SK-N-SH treated with all-trans-retinoic acid at 6 μM for 48 hours (cell line): ENCODE results near the gene ELFN2.
"Not testable (repeated sequence)": the region's sequence is repeated elsewhere in the genome, so short reads cannot be mapped to it uniquely, and the experiment has no call there.

Source experiments
- ATAC-seq: fragments of 200-7000 bp; cut with Tn5 transposase; 3 replicates; pipeline ENCODE4 v1.9.1; 2020; ENCODE audit warnings: mild to moderate bottlenecking, moderate library complexity
- ARNTL ChIP-seq: fragments of 450-650 bp; formaldehyde crosslinking; IDR thresholded peaks from 2 replicates; pipeline ENCODE4 v1.5.0; 2020; ENCODE audit warnings: low read depth, mild to moderate bottlenecking, moderate library complexity, borderline replicate concordance
- BACH2 ChIP-seq: fragments of 250-450 bp; sonication (Bioruptor Pico); IDR thresholded peaks from 2 replicates; pipeline ENCODE4 v1.9.0; 2021; ENCODE audit warnings: mild to moderate bottlenecking, borderline replicate concordance
- CSDC2 ChIP-seq: fragments of 250-450 bp; sonication (Bioruptor Pico); IDR thresholded peaks from 2 replicates; pipeline ENCODE4 v1.5.0; 2020; ENCODE audit warnings: mild to moderate bottlenecking, moderate library complexity
- CSRNP3 ChIP-seq: fragments of 250-450 bp; sonication (Bioruptor Pico); IDR thresholded peaks from 2 replicates; pipeline ENCODE4 v1.5.1; 2021; ENCODE audit warnings: mild to moderate bottlenecking, moderate library complexity
- ESRRG ChIP-seq: fragments of 250-450 bp; sonication (Bioruptor Pico); IDR thresholded peaks from 2 replicates; pipeline ENCODE4 v1.6.1; 2021; ENCODE audit warnings: mild to moderate bottlenecking
- GLIS3 ChIP-seq: fragments of 250-450 bp; sonication (Bioruptor Pico); IDR thresholded peaks from 2 replicates; pipeline ENCODE4 v1.5.0; 2020; ENCODE audit warnings: mild to moderate bottlenecking, moderate library complexity
- ISL1 ChIP-seq: fragments of 250-450 bp; sonication (Bioruptor Pico); IDR thresholded peaks from 2 replicates; pipeline ENCODE4 v2.1.2; 2022; ENCODE audit warnings: mild to moderate bottlenecking, moderate library complexity
- OSR1 ChIP-seq: fragments of 250-450 bp; sonication (Bioruptor Pico); IDR thresholded peaks from 2 replicates; pipeline ENCODE4 v1.8.0; 2022; ENCODE audit warnings: moderate library complexity, mild to moderate bottlenecking, inconsistent platforms
- POU6F1 ChIP-seq: fragments of 250-450 bp; sonication (Bioruptor Pico); IDR thresholded peaks from 2 replicates; pipeline ENCODE4 v1.8.0; 2021; ENCODE audit warnings: low read depth, mild to moderate bottlenecking, moderate library complexity, borderline replicate concordance
- PPARA ChIP-seq: fragments of 250-450 bp; sonication (Bioruptor Pico); IDR thresholded peaks from 2 replicates; pipeline ENCODE4 v1.5.0; 2020; ENCODE audit warnings: mild to moderate bottlenecking, borderline replicate concordance
- SNAI2 ChIP-seq: fragments of 250-450 bp; sonication (Bioruptor Pico); IDR thresholded peaks from 2 replicates; pipeline ENCODE4 v1.5.0; 2020; ENCODE audit warnings: mild to moderate bottlenecking, moderate library complexity
- TOX ChIP-seq: fragments of 250-450 bp; sonication (Bioruptor Pico); IDR thresholded peaks from 2 replicates; pipeline ENCODE4 v1.8.0; 2021; ENCODE audit warnings: mild to moderate bottlenecking, moderate library complexity, borderline replicate concordance
- TSHZ2 ChIP-seq: fragments of 250-450 bp; sonication (Bioruptor Pico); IDR thresholded peaks from 2 replicates; pipeline ENCODE4 v1.5.0; 2020; ENCODE audit warnings: mild to moderate bottlenecking, moderate library complexity
- ZC3H10 ChIP-seq: fragments of 250-450 bp; sonication (Bioruptor Pico); IDR thresholded peaks from 2 replicates; pipeline ENCODE4 v1.5.1; 2021; ENCODE audit warnings: mild to moderate bottlenecking, moderate library complexity
- ZFP3 ChIP-seq: fragments of 250-450 bp; sonication (Bioruptor Pico); IDR thresholded peaks from 2 replicates; pipeline ENCODE4 v1.5.0; 2020; ENCODE audit warnings: mild to moderate bottlenecking, moderate library complexity
- ZFP30 ChIP-seq: fragments of 450-650 bp; formaldehyde crosslinking; IDR thresholded peaks from 2 replicates; pipeline ENCODE4 v1.5.0; 2022; ENCODE audit warnings: mild to moderate bottlenecking, moderate library complexity
- ZNF565 ChIP-seq: fragments of 450-650 bp; formaldehyde crosslinking; conservative IDR thresholded peaks from 2 replicates; pipeline ENCODE4 v1.5.0; 2020; ENCODE audit warnings: low read depth, mild to moderate bottlenecking, moderate library complexity
- ZNF70 ChIP-seq: fragments of 450-650 bp; formaldehyde crosslinking; IDR thresholded peaks from 2 replicates; pipeline ENCODE4 v1.5.0; 2020; ENCODE audit warnings: mild to moderate bottlenecking, moderate library complexity
- ZNF8 ChIP-seq: fragments of 450-650 bp; formaldehyde crosslinking; IDR thresholded peaks from 2 replicates; pipeline ENCODE4 v1.5.0; 2020; ENCODE audit warnings: mild to moderate bottlenecking, moderate library complexity
- TF ChIP-seq, protein P1 (sequence below): fragments of 250-450 bp; sonication (Bioruptor Pico); IDR thresholded peaks from 2 replicates; pipeline ENCODE4 v1.8.0; 2020; ENCODE audit warnings: mild to moderate bottlenecking, moderate library complexity, borderline replicate concordance
- TF ChIP-seq, protein P2 (sequence below): fragments of 250-450 bp; sonication (Bioruptor Pico); IDR thresholded peaks from 2 replicates; pipeline ENCODE4 v1.5.1; 2020; ENCODE audit warnings: low read depth, mild to moderate bottlenecking, moderate library complexity

ELFN2 gene

GRCh38 chr22:37400719-37401118 lies 26.6 kb downstream of the ELFN2 start (continued):
- TF ChIP-seq, protein P1, sequence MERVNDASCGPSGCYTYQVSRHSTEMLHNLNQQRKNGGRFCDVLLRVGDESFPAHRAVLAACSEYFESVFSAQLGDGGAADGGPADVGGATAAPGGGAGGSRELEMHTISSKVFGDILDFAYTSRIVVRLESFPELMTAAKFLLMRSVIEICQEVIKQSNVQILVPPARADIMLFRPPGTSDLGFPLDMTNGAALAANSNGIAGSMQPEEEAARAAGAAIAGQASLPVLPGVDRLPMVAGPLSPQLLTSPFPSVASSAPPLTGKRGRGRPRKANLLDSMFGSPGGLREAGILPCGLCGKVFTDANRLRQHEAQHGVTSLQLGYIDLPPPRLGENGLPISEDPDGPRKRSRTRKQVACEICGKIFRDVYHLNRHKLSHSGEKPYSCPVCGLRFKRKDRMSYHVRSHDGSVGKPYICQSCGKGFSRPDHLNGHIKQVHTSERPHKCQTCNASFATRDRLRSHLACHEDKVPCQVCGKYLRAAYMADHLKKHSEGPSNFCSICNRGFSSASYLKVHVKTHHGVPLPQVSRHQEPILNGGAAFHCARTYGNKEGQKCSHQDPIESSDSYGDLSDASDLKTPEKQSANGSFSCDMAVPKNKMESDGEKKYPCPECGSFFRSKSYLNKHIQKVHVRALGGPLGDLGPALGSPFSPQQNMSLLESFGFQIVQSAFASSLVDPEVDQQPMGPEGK (CRISPR knock-in tag) = no peak
- no peak for TF ChIP-seq CSRNP3 (CRISPR knock-in tag)
- no peak for TF ChIP-seq PPARA (CRISPR knock-in tag)
- no peak for TF ChIP-seq ZNF70 (CRISPR knock-in tag)
- TF ChIP-seq CSDC2 = no peak
- TF ChIP-seq, all 23 proteins: peak for 0

DNA sequence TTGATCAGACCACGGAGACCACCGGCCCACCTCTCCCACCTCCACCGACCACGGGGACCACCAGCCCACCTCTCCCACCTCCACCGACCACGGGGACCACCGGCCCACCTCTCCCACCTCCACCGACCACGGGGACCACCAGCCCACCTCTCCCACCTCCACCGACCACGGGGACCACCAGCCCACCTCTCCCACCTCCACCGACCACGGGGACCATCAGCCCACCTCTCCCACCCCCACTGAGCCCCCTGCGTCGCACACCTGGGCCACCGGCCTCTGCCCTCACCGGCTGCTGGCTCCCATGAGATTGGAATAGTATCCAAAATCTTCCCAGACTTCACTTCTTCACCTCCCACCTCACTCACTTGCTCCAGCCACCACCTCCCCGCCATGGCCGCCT lies 27.8 kb downstream of the ELFN2 start:
- not testable (repeated sequence) for ATAC-seq

DNA sequence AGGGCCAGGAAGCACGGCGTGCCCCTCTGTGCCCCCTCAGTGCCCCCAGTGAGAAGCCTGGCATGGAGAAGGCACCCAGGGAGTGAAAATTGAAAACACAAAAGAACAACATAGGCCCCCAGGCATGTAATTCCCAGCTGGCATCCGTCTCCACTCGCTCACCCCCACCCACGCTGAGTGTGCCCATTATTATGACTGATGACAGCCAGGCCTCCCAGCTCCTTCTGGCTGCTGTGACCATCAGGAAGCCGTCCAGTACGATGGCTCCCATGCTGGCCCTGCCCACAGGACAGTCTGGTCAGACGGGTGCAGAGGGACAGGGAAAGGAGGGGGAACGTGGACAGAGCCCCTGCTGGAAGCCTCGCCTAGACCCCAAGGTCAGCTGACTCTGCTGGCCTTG lies 30.1 kb downstream of the ELFN2 start:
- TF ChIP-seq, protein P1 (CRISPR knock-in tag) = no peak
- no peak for TF ChIP-seq ZC3H10 (CRISPR knock-in tag)
- no peak for TF ChIP-seq OSR1 (CRISPR knock-in tag)
- TF ChIP-seq, protein P2, sequence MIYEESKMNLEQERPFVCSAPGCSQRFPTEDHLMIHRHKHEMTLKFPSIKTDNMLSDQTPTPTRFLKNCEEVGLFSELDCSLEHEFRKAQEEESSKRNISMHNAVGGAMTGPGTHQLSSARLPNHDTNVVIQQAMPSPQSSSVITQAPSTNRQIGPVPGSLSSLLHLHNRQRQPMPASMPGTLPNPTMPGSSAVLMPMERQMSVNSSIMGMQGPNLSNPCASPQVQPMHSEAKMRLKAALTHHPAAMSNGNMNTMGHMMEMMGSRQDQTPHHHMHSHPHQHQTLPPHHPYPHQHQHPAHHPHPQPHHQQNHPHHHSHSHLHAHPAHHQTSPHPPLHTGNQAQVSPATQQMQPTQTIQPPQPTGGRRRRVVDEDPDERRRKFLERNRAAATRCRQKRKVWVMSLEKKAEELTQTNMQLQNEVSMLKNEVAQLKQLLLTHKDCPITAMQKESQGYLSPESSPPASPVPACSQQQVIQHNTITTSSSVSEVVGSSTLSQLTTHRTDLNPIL (CRISPR knock-in tag) = no peak
- no peak for TF ChIP-seq BACH2
- TF ChIP-seq ZFP3 (CRISPR knock-in tag) = no peak
- no peak for TF ChIP-seq ESRRG (CRISPR knock-in tag)
- TF ChIP-seq ZNF8 (CRISPR knock-in tag) = no peak
- no peak for TF ChIP-seq GLIS3 (CRISPR knock-in tag)
- TF ChIP-seq ZFP30 (CRISPR knock-in tag) = no peak
- TF ChIP-seq TOX = no peak
- no peak for TF ChIP-seq ZNF565 (CRISPR knock-in tag)
- TF ChIP-seq ARNTL = no peak
- TF ChIP-seq CSRNP3 (CRISPR knock-in tag) = no peak
- no peak for TF ChIP-seq CSDC2
- TF ChIP-seq TSHZ2 (CRISPR knock-in tag) = no peak
- TF ChIP-seq ISL1 (CRISPR knock-in tag) = no peak
- no peak for TF ChIP-seq ZNF70 (CRISPR knock-in tag)
- no peak for TF ChIP-seq POU6F1 (CRISPR knock-in tag)
- no peak for TF ChIP-seq SNAI2 (CRISPR knock-in tag)
- no peak for ATAC-seq
